ENCODE data around the gene CDCA4. TPM values are rescaled to one million over a fixed set of nuclear protein-coding genes. Genes with fewer than 3 reads are reported as not detected.
A peak's percentile ranks its signal among the peaks of the same experiment; 100 is the strongest.

The CDCA4 gene
- 12.4 TPM for polyA plus RNA-seq
- long read RNA-seq, donor 1, transcript CDCA4-201 (2 exons, 2,513 nt): major isoform, 7 of 7 reads
- long read RNA-seq, donor 1, partial matches to known transcripts: 0 of 7 reads
- long read RNA-seq, donor 1, other reads (novel, unspliced or antisense): 0 of 7 reads
- long read RNA-seq, donor 2, transcript CDCA4-201 (2 exons, 2,513 nt): major isoform, 8 of 8 reads
- long read RNA-seq, donor 2, partial matches to known transcripts: 0 of 8 reads
- long read RNA-seq, donor 2, other reads (novel, unspliced or antisense): 0 of 8 reads
- long read RNA-seq, donor 3: 0 reads
- long read RNA-seq, donor 4: 0 reads
- long read RNA-seq, donor 5, partial matches to known transcripts: 0 of 4 reads
- long read RNA-seq, donor 5, other reads (novel, unspliced or antisense): 0 of 4 reads
- long read RNA-seq, donor 6, transcript CDCA4-201 (2 exons, 2,513 nt): major isoform, 9 of 21 reads
- long read RNA-seq, donor 6, partial matches to known transcripts: 12 of 21 reads
- long read RNA-seq, donor 6, other reads (novel, unspliced or antisense): 0 of 21 reads
- long read RNA-seq, donor 7, partial matches to known transcripts: 0 of 4 reads
- long read RNA-seq, donor 7, other reads (novel, unspliced or antisense): 0 of 4 reads
- long read RNA-seq, donor 8, transcript CDCA4-201 (2 exons, 2,513 nt): major isoform, 6 of 6 reads
- long read RNA-seq, donor 8, partial matches to known transcripts: 0 of 6 reads
- long read RNA-seq, donor 8, other reads (novel, unspliced or antisense): 0 of 6 reads
- long read RNA-seq, donor 9, partial matches to known transcripts: 0 of 3 reads
- long read RNA-seq, donor 9, other reads (novel, unspliced or antisense): 0 of 3 reads
- long read RNA-seq, donor 10, transcript CDCA4-201 (2 exons, 2,513 nt): major isoform, 5 of 5 reads
- long read RNA-seq, donor 10, partial matches to known transcripts: 0 of 5 reads
- long read RNA-seq, donor 10, other reads (novel, unspliced or antisense): 0 of 5 reads
- long read RNA-seq, donor 11, transcript CDCA4-201 (2 exons, 2,513 nt): major isoform, 5 of 5 reads
- long read RNA-seq, donor 11, partial matches to known transcripts: 0 of 5 reads
- long read RNA-seq, donor 11, other reads (novel, unspliced or antisense): 0 of 5 reads

GRCh38 chr14:105020815-105021655 lies at the start of gene CDCA4:
Gene CDCA4 (minus strand): TSS chr14:105021083. CDS start chr14:105011929, 9,154 bp downstream.
- Histone ChIP-seq H3K27ac (ENCODE audit: low read length) (peak within 1 kb of the TSS; percentile 90), H3K9me3 (ENCODE audit: control insufficient read depth, low read depth, low read length) (no peaks in the 10 kb centered on the region), H3K4me1 (ENCODE audit: control insufficient read depth, insufficient read depth, low read length) (peaks cover 19% of the 10 kb centered on the region), H3K36me3 (ENCODE audit: control insufficient read depth, insufficient read depth, low read length) (no peaks in the 10 kb centered on the region), H3K4me3 (ENCODE audit: low read length) (peak within 1 kb of the TSS; percentile 70), H3K27me3 (ENCODE audit: control insufficient read depth, insufficient read depth, low read length) (no peaks in the 10 kb centered on the region)
- WGBS (ENCODE audit: insufficient coverage, low lambda C conversion rate): 0% methylated on average over 2 of the region's 115 CpGs
- DNase-seq: peak; percentile 97 to 98

- Histone ChIP-seq H3K27ac (ENCODE audit: low read length) (no peak overlapping the region), H3K4me1 (ENCODE audit: control insufficient read depth, insufficient read depth, low read length) (peaks cover 7% of the 10 kb centered on the region), H3K4me3 (ENCODE audit: low read length) (no peak overlapping the region), H3K27me3 (ENCODE audit: control insufficient read depth, insufficient read depth, low read length) (peaks cover 4% of the 10 kb centered on the region), H3K36me3 (ENCODE audit: control insufficient read depth, insufficient read depth, low read length) (no peaks in the 10 kb centered on the region), H3K9me3 (ENCODE audit: control insufficient read depth, low read depth, low read length) (peaks cover 3% of the 10 kb centered on the region)
- DNase-seq: no peak
- no CpG with 5 or more reads among the region's 20 CpGs for WGBS (ENCODE audit: insufficient coverage, low lambda C conversion rate)
These were observed 49.2 kb upstream of the CDCA4 start for GRCh38 chr14:105069871-105070759.

DNA sequence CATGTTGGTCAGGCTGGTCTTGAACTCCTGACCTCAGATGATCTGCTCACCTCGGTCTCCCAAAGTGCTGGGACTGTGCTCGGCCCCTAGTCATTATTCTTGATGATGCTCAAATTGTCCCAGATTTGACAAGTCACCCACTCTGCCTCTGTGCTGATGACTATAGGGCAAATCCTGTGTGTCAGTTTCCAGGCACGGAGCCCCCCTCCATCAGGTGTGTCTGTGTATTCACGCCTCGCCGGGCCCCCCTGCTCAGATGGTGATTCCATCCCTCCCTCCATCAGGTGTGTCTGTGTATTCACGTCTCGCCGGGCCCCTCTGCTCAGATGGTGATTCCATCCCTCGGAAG lies 48.6 kb upstream of the CDCA4 start:
- Histone ChIP-seq H3K27me3 (ENCODE audit: control insufficient read depth, insufficient read depth, low read length) (peaks cover 4% of the 10 kb centered on the region), H3K4me1 (ENCODE audit: control insufficient read depth, insufficient read depth, low read length) (peaks cover 14% of the 10 kb centered on the region), H3K4me3 (ENCODE audit: low read length) (no peak overlapping the region), H3K9me3 (ENCODE audit: control insufficient read depth, low read depth, low read length) (peaks cover 3% of the 10 kb centered on the region), H3K36me3 (ENCODE audit: control insufficient read depth, insufficient read depth, low read length) (no peaks in the 10 kb centered on the region), H3K27ac (ENCODE audit: low read length) (no peak overlapping the region)
- whole genome bisulfite sequencing (ENCODE audit: insufficient coverage, low lambda C conversion rate): no CpG with 5 or more reads among the region's 10 CpGs
- no peak for DNase-seq

DNA sequence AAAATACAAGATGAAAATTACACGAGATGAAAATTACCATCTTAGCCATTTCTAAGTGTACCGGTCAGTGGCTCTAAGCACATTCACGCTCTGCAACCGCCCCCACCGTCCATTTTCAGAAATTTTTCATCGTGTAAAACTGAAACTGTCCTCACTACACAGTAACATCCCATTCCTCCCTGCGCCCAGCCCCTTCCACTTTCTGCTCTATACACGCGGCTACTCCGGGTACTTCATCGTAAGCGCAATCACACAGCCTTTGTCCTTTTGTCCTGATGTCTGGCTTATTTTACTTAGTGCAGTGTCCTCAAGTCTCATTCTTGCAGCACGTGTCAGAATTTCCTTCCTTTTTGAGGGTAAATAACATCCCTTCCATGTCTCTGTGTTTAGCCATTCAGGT lies 47.9 kb upstream of the CDCA4 start:
- no peak overlapping the region for H3K27ac ChIP-seq (ENCODE audit: low read length)
- no peaks in the 10 kb centered on the region for H3K36me3 ChIP-seq (ENCODE audit: control insufficient read depth, insufficient read depth, low read length)
- WGBS (ENCODE audit: insufficient coverage, low lambda C conversion rate): 91% methylated on average over 4 of the region's 13 CpGs
- H3K4me1 ChIP-seq (ENCODE audit: control insufficient read depth, insufficient read depth, low read length): peaks cover 15% of the 10 kb centered on the region
- no peak for DNase-seq
- peaks cover 3% of the 10 kb centered on the region for H3K9me3 ChIP-seq (ENCODE audit: control insufficient read depth, low read depth, low read length)
- H3K27me3 ChIP-seq (ENCODE audit: control insufficient read depth, insufficient read depth, low read length): peaks cover 4% of the 10 kb centered on the region
- no peak overlapping the region for H3K4me3 ChIP-seq (ENCODE audit: low read length)

DNA sequence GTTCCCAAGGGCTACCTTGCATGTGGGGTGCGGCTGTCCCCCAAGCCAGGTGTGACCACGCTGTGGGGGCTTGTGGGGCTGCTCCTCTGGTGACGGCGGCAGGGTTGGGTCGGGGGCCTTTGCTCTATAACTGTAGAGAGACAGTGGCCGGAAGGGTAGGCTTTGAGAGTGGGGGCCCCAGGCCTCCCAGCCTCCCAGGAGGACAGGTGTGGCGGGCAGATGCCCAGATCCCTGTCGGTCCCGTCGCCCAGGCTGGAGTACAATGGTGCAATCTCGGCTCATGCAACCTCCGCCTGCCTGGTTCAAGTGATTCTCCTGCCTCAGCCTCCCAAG lies 47.1 kb upstream of the CDCA4 start:
- peaks cover 3% of the 10 kb centered on the region for H3K9me3 ChIP-seq (ENCODE audit: control insufficient read depth, low read depth, low read length)
- H3K4me3 ChIP-seq (ENCODE audit: low read length): no peak overlapping the region
- WGBS (ENCODE audit: insufficient coverage, low lambda C conversion rate): no CpG with 5 or more reads among the region's 12 CpGs
- H3K36me3 ChIP-seq (ENCODE audit: control insufficient read depth, insufficient read depth, low read length): no peaks in the 10 kb centered on the region
- no peak overlapping the region for H3K27ac ChIP-seq (ENCODE audit: low read length)
- H3K27me3 ChIP-seq (ENCODE audit: control insufficient read depth, insufficient read depth, low read length): peaks cover 4% of the 10 kb centered on the region
- no peak for DNase-seq
- H3K4me1 ChIP-seq (ENCODE audit: control insufficient read depth, insufficient read depth, low read length): peaks cover 15% of the 10 kb centered on the region

DNA sequence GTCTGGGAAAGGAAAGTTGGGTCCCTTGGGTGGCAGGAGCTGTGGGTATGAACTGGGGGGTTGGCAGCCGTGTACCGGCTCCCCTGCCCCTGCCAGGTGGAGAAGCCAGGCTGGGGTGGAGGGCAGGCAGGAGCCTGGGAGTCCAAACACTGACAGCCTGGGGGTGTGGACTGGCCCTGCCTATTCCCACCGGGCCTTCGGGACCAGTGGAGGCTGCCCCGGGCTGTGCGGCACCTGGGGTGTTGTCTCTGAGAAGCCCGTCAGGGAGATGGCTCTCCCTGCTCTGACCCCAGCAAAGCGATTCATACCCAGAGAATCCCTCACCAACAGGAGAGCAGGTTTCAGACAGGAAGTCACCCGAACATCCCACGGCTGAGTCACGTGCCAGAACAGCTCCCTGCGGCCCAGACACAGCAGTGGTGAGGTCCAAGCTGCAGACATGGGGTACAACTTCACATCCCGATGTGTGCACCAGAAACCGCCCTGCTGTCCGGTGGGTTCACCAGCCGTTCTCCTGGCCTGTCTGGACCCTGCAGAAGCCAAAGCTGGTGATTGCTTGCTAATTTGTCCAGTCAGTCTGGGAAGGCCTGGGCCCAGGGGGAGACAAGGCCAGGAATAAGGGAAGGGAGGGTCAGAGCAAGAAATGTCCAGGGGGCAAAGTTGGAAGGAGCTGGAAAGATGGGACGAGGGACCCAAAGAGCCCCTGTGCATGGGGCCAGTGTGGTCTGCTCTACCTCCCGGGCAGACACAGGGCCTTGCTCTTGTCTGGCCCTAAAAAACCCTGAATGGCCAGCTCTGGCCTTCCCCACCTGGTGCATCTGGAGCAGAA lies 46.5 kb upstream of the CDCA4 start:
- no peak overlapping the region for H3K27ac ChIP-seq (ENCODE audit: low read length)
- H3K9me3 ChIP-seq (ENCODE audit: control insufficient read depth, low read depth, low read length): peaks cover 3% of the 10 kb centered on the region
- peaks cover under 1% of the 10 kb centered on the region for H3K27me3 ChIP-seq (ENCODE audit: control insufficient read depth, insufficient read depth, low read length)
- WGBS (ENCODE audit: insufficient coverage, low lambda C conversion rate): no CpG with 5 or more reads among the region's 18 CpGs
- H3K36me3 ChIP-seq (ENCODE audit: control insufficient read depth, insufficient read depth, low read length): no peaks in the 10 kb centered on the region
- H3K4me1 ChIP-seq (ENCODE audit: control insufficient read depth, insufficient read depth, low read length): peaks cover 15% of the 10 kb centered on the region
- H3K4me3 ChIP-seq (ENCODE audit: low read length): no peak overlapping the region
- no peak for DNase-seq

- no peaks in the 10 kb centered on the region for H3K36me3 ChIP-seq (ENCODE audit: control insufficient read depth, insufficient read depth, low read length)
- H3K4me1 ChIP-seq (ENCODE audit: control insufficient read depth, insufficient read depth, low read length): peaks cover 20% of the 10 kb centered on the region
- H3K27me3 ChIP-seq (ENCODE audit: control insufficient read depth, insufficient read depth, low read length): no peaks in the 10 kb centered on the region
- no peak overlapping the region for H3K27ac ChIP-seq (ENCODE audit: low read length)
- WGBS (ENCODE audit: insufficient coverage, low lambda C conversion rate): no CpG with 5 or more reads among the region's 28 CpGs
- DNase-seq: no peak
- H3K9me3 ChIP-seq (ENCODE audit: control insufficient read depth, low read depth, low read length): peaks cover 3% of the 10 kb centered on the region
- no peak overlapping the region for H3K4me3 ChIP-seq (ENCODE audit: low read length)
These were observed 45.6 kb upstream of the CDCA4 start for GRCh38 chr14:105066240-105067071.
